ENCODE measurements around the gene TGOLN2.
"Not testable (repeated sequence)": the region's sequence is repeated elsewhere in the genome, so short reads cannot be mapped to it uniquely, and the experiment has no call there.

The TGOLN2 gene

GRCh38 chr2:85354286-85355072, 26.7 kb upstream of the TGOLN2 start, which contains the start of the genes ELMOD3 and RETSAT:
Gene ELMOD3, plus strand, starts transcription at chr2:85354769. Its CDS starts 2,430 bp downstream, at chr2:85357199.
Gene RETSAT, minus strand, starts transcription at chr2:85354528. Its CDS starts 21 bp downstream, at chr2:85354507.
- TF ChIP-seq JUND (IDR thresholded peaks at IDR 0.05; ENCODE audit: low read depth) = no peak
- DNase-seq (ENCODE audit: low read depth in 1 of 2, low spot score in 1 of 2) = peak; percentile 75 to 99
- in situ Hi-C loops (cut with HindIII; ENCODE audit: low pct_unique_long_range_greater_than_20kb, low sequenced_read_pairs) = no loop called here

GRCh38 chr2:85353876-85354285, 26.1 kb upstream of the TGOLN2 start:
- in situ Hi-C loops (cut with HindIII; ENCODE audit: low pct_unique_long_range_greater_than_20kb, low sequenced_read_pairs) = no loop called here
- TF ChIP-seq JUND (IDR thresholded peaks at IDR 0.05; ENCODE audit: low read depth) = no peak
- DNase-seq (ENCODE audit: low read depth in 1 of 2, low spot score in 1 of 2) = no peak

- TF ChIP-seq JUND (IDR thresholded peaks at IDR 0.05; ENCODE audit: low read depth) = no peak
- in situ Hi-C loops (cut with HindIII; ENCODE audit: low pct_unique_long_range_greater_than_20kb, low sequenced_read_pairs) = no loop called here
- no peak for DNase-seq (ENCODE audit: low read depth in 1 of 2, low spot score in 1 of 2)
Measured at GRCh38 chr2:85347599-85347998, 19.8 kb upstream of the TGOLN2 start.

GRCh38 chr2:85344356-85344954, 16.7 kb upstream of the TGOLN2 start:
- in situ Hi-C loops (cut with HindIII; ENCODE audit: low pct_unique_long_range_greater_than_20kb, low sequenced_read_pairs) = no loop called here
- no peak for TF ChIP-seq JUND (IDR thresholded peaks at IDR 0.05; ENCODE audit: low read depth)
- DNase-seq (ENCODE audit: low read depth in 1 of 2, low spot score in 1 of 2) = no peak

GRCh38 chr2:85343207-85343895, 15.6 kb upstream of the TGOLN2 start:
- DNase-seq (ENCODE audit: low read depth in 1 of 2, low spot score in 1 of 2); in situ Hi-C loops (cut with HindIII; ENCODE audit: low pct_unique_long_range_greater_than_20kb, low sequenced_read_pairs): not testable (repeated sequence)

GRCh38 chr2:85342156-85342555, 14.4 kb upstream of the TGOLN2 start:
- in situ Hi-C loops (cut with HindIII; ENCODE audit: low pct_unique_long_range_greater_than_20kb, low sequenced_read_pairs) = no loop called here
- no peak for DNase-seq (ENCODE audit: low read depth in 1 of 2, low spot score in 1 of 2)

DNA sequence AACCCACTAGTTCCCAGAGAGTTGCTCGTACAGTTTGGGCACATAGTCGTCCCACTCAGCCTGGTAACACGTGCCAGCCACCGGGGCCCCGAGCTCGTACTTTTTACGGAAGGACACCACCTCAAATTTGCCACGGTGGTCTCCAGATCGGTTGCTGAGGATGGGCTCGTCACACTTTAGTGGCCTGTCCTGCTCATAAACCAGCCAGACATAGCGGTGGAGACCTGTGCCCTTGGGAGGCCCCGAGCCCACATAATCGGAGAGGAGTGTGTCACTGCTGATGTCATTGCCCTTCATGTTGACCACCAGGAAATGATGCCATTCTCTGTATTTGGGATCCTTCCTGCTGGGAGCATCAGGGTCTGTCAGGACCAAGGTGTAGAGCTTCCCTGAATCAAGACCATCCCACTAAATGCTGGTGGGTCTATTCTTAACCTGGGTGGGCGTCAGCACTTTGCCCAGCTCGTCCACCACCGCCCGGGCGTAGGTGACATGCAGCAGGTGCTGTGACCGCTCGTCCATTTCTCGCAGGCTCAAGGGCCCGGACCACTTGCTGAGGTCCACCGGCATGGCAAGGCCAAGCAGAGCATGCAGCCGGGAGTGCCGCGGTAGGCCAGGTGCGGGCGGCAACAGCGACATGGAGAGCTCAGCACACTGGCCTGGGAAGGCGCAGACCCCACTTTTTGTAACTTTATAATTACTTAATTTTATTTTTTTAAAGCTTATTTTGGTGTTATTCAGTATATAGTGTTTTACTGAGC, 13.7 kb upstream of the TGOLN2 start:
- TF ChIP-seq JUND (IDR thresholded peaks at IDR 0.05; ENCODE audit: low read depth) = no peak
- in situ Hi-C loops (cut with HindIII; ENCODE audit: low pct_unique_long_range_greater_than_20kb, low sequenced_read_pairs) = no loop called here
- no peak for DNase-seq (ENCODE audit: low read depth in 1 of 2, low spot score in 1 of 2)

More at GRCh38 chr2:85342156-85342555, 14.4 kb upstream of the TGOLN2 start:
- TF ChIP-seq JUND (IDR thresholded peaks at IDR 0.05; ENCODE audit: low read depth) = no peak

DNA sequence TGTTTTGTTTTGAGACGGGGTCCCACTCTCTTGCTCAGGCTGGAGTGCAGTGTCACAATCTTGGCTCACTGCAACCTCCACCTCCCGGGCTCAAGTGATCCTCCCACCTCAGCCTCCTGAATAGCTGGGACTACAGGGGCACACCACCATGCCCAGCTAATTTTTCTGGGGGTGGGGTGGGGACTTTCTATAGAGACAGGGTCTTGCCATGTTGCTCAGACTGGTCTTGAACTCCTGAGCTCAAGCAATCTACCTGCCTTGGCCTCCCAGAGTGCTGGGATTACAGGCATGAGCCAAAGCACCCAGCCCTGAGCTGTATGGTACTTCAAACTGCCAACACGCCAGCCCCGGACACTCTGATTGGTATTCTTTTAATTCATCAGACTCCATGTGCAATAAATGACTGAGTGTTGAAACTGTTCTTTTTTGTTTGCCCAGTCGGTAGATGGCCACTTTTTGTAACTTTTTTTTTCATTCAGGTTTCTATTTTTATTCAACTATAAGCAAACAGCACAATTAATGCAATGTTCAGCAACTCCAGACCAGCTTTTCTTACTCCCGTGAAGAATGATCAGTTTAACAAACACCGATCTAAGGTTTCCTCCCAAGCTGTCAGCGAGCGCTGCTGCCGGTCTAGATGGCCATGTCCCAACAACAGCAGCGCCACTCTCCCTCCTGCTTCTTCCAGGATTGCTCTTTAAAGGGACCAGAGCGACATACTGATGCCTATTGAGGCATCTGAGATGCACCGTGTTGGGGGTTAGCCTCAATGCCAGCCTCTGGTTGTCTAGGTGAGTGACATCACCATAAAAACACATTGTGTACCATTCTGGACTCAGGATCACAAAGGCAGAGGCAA, 12.5 kb upstream of the TGOLN2 start:
- DNase-seq (ENCODE audit: low read depth in 1 of 2, low spot score in 1 of 2) = peak in 1 of 2 experiments; percentile 18
- in situ Hi-C loops (cut with HindIII; ENCODE audit: low pct_unique_long_range_greater_than_20kb, low sequenced_read_pairs) = no loop called here
- no peak for TF ChIP-seq JUND (IDR thresholded peaks at IDR 0.05; ENCODE audit: low read depth)

DNA sequence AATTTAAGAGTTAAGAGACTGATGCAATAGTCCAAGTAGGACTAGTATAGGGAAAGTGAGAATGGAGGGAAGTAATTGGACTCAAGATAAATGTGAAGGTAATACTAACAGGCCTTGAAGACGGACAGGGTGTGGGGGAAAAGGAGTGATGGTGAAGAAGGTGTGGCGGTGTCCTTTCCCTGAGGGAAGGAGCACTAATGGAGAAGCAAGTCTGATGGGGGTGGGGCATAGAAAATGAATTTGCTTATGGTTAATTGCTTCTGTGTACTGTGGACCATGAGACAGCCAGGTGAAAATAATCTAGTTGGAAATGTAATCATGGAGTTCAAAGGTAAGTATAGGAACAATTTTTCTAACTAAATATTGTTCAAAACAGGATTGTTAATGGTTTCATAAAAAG, 7.1 kb upstream of the TGOLN2 start:
- in situ Hi-C loops (cut with HindIII; ENCODE audit: low pct_unique_long_range_greater_than_20kb, low sequenced_read_pairs) = no loop called here
- DNase-seq (ENCODE audit: low read depth in 1 of 2, low spot score in 1 of 2) = no peak
- TF ChIP-seq JUND (IDR thresholded peaks at IDR 0.05; ENCODE audit: low read depth) = no peak

GRCh38 chr2:85333877-85334276, 6.1 kb upstream of the TGOLN2 start:
- DNase-seq (ENCODE audit: low read depth in 1 of 2, low spot score in 1 of 2); in situ Hi-C loops (cut with HindIII; ENCODE audit: low pct_unique_long_range_greater_than_20kb, low sequenced_read_pairs): not testable (repeated sequence)

GRCh38 chr2:85330839-85331636, 3.2 kb upstream of the TGOLN2 start:
- DNase-seq (ENCODE audit: low read depth in 1 of 2, low spot score in 1 of 2) = no peak
- in situ Hi-C loops (cut with HindIII; ENCODE audit: low pct_unique_long_range_greater_than_20kb, low sequenced_read_pairs) = no loop called here
- TF ChIP-seq JUND (IDR thresholded peaks at IDR 0.05; ENCODE audit: low read depth) = no peak

DNA sequence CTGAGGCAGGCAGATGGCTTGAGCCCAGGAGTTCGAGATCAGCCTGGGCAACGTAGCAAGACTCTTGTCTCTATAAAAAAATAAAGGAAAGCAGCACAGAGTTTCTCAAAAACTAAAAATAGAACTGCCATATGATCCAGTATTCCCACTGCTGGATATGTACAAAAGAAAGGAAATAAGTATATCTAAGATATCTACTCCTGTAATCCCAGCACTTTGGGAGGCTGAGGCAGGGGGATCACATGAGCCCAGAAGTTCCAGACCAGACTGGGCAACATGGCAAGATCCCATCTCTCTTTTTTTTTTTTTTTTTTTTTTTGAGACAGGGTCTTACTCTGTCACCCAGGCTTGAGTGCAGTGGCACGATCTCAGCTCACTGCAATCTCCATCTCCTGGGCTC, 1.9 kb upstream of the TGOLN2 start:
- DNase-seq (ENCODE audit: low read depth in 1 of 2, low spot score in 1 of 2); in situ Hi-C loops (cut with HindIII; ENCODE audit: low pct_unique_long_range_greater_than_20kb, low sequenced_read_pairs): not testable (repeated sequence)
